Measurements from ENCODE around the gene RAG2.

- TF ChIP-seq, protein P1, sequence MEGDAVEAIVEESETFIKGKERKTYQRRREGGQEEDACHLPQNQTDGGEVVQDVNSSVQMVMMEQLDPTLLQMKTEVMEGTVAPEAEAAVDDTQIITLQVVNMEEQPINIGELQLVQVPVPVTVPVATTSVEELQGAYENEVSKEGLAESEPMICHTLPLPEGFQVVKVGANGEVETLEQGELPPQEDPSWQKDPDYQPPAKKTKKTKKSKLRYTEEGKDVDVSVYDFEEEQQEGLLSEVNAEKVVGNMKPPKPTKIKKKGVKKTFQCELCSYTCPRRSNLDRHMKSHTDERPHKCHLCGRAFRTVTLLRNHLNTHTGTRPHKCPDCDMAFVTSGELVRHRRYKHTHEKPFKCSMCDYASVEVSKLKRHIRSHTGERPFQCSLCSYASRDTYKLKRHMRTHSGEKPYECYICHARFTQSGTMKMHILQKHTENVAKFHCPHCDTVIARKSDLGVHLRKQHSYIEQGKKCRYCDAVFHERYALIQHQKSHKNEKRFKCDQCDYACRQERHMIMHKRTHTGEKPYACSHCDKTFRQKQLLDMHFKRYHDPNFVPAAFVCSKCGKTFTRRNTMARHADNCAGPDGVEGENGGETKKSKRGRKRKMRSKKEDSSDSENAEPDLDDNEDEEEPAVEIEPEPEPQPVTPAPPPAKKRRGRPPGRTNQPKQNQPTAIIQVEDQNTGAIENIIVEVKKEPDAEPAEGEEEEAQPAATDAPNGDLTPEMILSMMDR (IDR thresholded peaks at IDR 0.05) = no peak
- no peak for TF ChIP-seq POLR2A (IDR thresholded peaks at IDR 0.05)
Observed at GRCh38 chr11:36566407-36567053, 31.5 kb downstream of the RAG2 start.
